Spinal cord (tissue), 10 donors: ENCODE data around the gene MARF1. TPM values are rescaled to one million over a fixed set of nuclear protein-coding genes. Genes with fewer than 3 reads are reported as not detected.
"Not testable (repeated sequence)": the region's sequence is repeated elsewhere in the genome, so short reads cannot be mapped to it uniquely, and the experiment has no call there.

ENCODE experiments used
- DNase-seq, 6 donors: peaks; one replicate each; pipeline versions ENCODE4 v3.0.0 to v3.0.0-alpha.2; 2013 to 2015; ENCODE audit warnings: low spot score in 6 of 6, low read depth in 4 of 6
- H3K27ac ChIP-seq: one replicate; pipeline ENCODE4 v1.5.1; 2013; ENCODE audit warnings: low read depth, low read length, control low read depth
- H3K27me3 ChIP-seq: one replicate; pipeline ENCODE4 v1.6.1; 2013; ENCODE audit warnings: low read length; ENCODE audit not compliant: control insufficient read depth, insufficient read depth
- H3K36me3 ChIP-seq: one replicate; pipeline ENCODE4 v1.6.1; 2013; ENCODE audit warnings: low read length; ENCODE audit not compliant: control insufficient read depth, insufficient read depth
- H3K4me1 ChIP-seq: one replicate; pipeline ENCODE4 v1.6.1; 2013; ENCODE audit warnings: low read length; ENCODE audit not compliant: control insufficient read depth, insufficient read depth
- H3K4me3 ChIP-seq: one replicate; pipeline ENCODE4 v1.5.1; 2013; ENCODE audit warnings: low read depth, low read length, control low read depth
- H3K9me3 ChIP-seq: one replicate; pipeline ENCODE4 v1.6.1; 2013; ENCODE audit warnings: low read length; ENCODE audit not compliant: control insufficient read depth, insufficient read depth
- WGBS: methylation state at CpG from one replicate; pipeline ENCODE4 v1.1.5; 2013; ENCODE audit warnings: missing lambda C conversion rate; ENCODE audit not compliant: insufficient coverage; 5-methylcytosine and 5-hydroxymethylcytosine counted together
- polyA plus RNA-seq, 2 donors: library from polyadenylated mRNA; unstranded; fragments of 120-200 nt; gene quantifications; one replicate each; pipeline ENCODE4 v1.2.1, GENCODE V29; 2013; ENCODE audit not compliant: insufficient read length in 2 of 2
- total RNA-seq, 2 donors: library from RNA; depleted of rRNA in 1 of 2; stranded (reverse); fragments of 120-200 nt in 1 of 2; fragments of >200 nt in 1 of 2; gene quantifications; one replicate each; pipeline versions ENCODE4 v1.2.3 to v1.2.4, GENCODE V29; 2013 to 2014
- donor health status: healthy.

The MARF1 gene
- total and polyA plus RNA-seq, 4 donors, result 21.8 to 41.8 (median 33.2) TPM

DNA sequence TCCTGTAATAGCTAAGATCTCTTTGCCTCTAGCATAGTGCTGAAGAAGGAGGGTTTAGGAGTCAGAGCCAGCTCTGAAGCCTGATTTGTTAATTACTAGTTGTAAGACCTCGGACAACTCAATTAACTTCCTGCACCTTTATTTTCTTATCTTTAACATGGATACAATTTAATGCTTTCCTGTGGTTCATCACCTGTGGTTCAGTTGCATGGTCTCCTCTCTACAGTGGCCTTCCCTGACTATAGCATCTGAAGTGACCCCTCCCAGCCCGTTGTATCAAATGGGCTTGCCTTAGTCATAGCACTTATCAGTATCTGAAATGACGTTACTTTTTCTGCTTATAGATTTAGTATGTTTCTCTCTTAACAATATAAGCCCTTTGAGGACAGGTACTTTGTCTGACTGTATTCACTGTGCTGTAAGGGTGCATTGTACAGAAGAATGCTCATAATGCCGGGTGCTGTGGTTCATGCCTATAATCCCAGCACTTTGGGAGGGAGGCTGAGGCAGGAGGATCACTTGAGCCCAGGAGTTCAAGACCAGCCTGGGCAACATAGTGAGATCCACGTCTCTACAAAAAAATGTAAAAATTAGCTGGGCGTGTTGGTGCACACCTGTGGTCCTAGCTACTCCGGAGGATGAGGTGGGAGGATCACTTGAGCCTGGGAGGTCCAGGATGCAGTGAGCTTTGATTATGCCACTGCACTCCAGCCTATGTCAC, 4.5 kb upstream of the MARF1 start:
- DNase-seq, result no peak
- WGBS, result 92% methylated on average over 4 of the region's 7 CpGs
- Histone ChIP-seq H3K4me1 (peaks cover 20% of the 10 kb centered on the region), H3K27me3 (no peaks in the 10 kb centered on the region), H3K36me3 (no peaks in the 10 kb centered on the region), H3K9me3 (no peaks in the 10 kb centered on the region), H3K27ac (no peak overlapping the region), H3K4me3 (no peak overlapping the region)

DNA sequence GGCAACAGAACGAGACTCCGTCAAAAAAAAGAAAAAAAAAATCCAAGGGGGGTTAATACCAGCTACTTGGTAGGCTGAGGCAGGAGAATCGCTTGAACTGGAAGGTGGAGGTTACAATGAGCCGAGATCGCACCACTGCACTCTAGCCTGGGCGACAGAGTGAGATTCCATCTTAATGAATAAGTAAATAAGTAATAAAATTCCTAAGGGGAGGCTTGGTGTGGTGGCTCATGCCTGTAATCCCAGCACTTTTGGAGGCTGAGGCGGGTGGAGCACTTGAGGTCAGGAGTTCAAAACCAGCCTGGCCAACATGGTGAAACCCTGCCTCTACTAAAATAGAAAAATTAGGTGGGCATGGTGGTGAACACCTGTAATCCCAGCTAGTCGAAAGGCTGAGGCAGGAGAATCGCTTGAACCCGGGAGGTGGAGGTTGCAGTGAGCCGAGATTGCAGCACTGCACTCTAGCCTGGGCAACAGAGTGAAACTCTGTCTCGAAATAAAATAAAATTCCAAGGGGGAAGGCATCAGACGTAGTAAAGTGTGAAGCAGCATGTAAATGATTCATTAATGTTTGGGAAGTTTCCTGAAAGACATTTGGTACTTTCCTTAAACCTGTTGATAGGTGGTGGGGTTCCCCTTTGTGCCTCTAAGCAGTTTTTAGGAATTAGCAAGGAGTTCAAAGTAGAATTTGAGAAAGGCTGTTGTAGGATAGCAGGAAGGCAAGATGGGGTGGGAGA, 3.8 kb upstream of the MARF1 start:
- 89% methylated on average over 9 of the region's 13 CpGs for WGBS
- peaks cover 15% of the 10 kb centered on the region for H3K4me1 ChIP-seq
- DNase-seq, H3K27me3 ChIP-seq, H3K27ac ChIP-seq, H3K4me3 ChIP-seq, H3K9me3 ChIP-seq, H3K36me3 ChIP-seq: not testable (repeated sequence)

DNA sequence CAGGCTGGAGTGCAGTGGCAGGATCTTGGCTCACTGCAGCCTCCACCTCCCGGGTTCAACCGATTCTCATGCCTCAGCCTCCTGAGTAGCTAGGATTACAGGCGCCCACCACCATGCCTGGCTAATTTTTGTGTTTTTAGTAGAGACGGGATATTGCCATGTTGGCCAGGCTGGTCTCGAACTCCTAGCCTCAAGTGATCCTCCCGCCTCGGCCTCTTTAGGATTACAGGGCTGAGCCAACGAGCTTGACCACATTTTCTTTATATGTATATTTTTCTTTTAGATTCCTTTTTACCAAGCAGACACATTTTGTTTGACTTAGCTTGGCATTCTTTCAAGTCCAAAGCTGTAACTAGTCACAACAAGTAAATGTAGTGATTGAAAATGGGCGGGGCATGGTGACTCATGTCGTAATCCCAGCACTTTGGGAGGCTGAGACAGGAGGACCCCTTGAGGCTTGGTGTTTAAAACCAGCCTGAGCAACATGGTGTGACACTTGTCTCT, 2.1 kb upstream of the MARF1 start:
- H3K4me1 ChIP-seq, H3K27ac ChIP-seq, H3K27me3 ChIP-seq, H3K36me3 ChIP-seq, H3K4me3 ChIP-seq, DNase-seq, H3K9me3 ChIP-seq: not testable (repeated sequence)
- WGBS, result 94% methylated on average over 3 of the region's 10 CpGs

DNA sequence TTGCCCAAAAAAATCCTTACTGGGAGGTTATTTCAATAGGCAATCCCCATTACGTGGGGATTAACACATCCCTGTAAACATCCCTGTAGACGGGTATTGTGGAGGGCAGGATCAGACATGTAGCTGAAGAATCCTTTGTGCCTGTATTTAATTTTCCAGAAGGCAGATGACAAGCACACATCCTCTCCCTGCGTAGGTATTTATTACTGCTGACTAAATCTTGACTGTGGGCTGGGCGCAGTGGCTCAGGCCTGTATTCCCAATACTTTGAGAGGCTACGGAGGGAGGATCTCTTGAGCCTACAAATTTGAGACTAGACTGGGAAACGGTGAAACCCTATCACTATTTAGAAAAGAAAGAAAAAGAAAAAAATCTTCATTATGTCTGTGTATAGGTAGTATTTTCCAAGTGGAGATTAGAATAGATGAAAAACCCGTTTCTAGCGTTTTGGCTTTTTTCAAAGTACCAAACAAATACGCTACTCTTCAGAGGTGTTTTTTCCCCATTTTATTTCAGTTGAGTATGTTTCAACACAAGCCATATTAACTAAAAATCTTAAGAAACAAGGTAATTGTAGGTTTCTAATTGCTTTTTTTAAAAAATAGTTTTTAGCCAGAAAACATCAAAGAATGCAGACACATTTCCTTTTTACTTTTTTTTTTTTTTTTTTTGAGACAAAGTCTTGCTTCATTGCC, 1.5 kb upstream of the MARF1 start:
- H3K9me3 ChIP-seq, result no peaks in the 10 kb centered on the region
- WGBS, result no CpG with 5 or more reads among the region's 9 CpGs
- H3K27ac ChIP-seq, result no peak overlapping the region
- peaks cover 3% of the 10 kb centered on the region for H3K36me3 ChIP-seq
- H3K4me1 ChIP-seq, result peaks cover 6% of the 10 kb centered on the region
- no peaks in the 10 kb centered on the region for H3K27me3 ChIP-seq
- DNase-seq, result no peak
- no peak overlapping the region for H3K4me3 ChIP-seq

DNA sequence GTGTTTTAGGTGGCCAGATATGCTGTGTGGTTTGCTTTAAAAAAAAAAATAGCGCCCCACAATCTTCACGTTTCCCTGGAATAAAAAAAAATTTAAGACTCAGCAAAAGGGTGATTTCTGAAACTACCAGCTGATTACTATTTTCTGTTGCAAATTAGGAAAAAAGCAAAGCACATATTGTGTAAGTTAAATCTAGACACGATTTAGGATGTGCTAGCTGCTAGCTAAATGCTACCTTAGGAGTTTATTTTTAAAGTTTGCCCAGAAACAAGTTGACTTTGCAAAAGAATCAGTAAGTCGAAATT, 944 bp upstream of the MARF1 start:
- Histone ChIP-seq H3K9me3 (no peaks in the 10 kb centered on the region), H3K4me1 (peaks cover 2% of the 10 kb centered on the region), H3K36me3 (peaks cover 3% of the 10 kb centered on the region), H3K27ac (peak overlapping the region; percentile 99), H3K27me3 (no peaks in the 10 kb centered on the region), H3K4me3 (peak overlapping the region; percentile 93)
- DNase-seq, result no peak
- 20% methylated on average over 1 of the region's 4 CpGs for WGBS

DNA sequence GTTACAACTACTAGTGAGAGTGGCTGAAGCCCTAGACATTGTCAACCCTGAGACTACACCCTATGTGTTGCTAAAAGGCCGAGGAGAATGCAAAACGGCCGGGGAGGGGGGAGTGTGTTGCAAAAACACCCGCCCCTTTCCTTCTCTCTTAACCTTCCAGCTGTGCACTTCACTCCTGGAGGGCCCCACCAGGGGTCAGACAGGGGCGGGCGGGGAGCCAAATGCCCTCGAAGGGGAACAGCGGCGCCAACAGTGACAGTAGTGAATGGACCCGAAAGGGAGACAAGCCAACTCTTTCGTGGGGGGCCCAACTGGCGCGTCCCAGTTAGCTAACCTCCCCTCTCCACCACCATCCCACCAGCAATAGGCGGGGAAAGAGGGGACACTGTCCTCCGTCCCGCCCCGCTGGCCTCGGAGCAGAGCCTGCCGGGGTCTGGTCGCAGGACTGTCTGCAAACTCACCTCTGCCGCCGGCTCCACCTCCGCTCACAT, 352 bp downstream of the MARF1 start:
- DNase-seq, result peak in 3 of 6 donors; percentile 2 to 61 (median 22)
- no peaks in the 10 kb centered on the region for H3K9me3 ChIP-seq
- H3K4me3 ChIP-seq, result peak overlapping the region; percentile 93
- H3K4me1 ChIP-seq, result peaks cover 2% of the 10 kb centered on the region
- H3K27ac ChIP-seq, result peak overlapping the region; percentile 90
- WGBS, result 0% methylated on average over 19 of the region's 23 CpGs
- peaks cover 12% of the 10 kb centered on the region for H3K36me3 ChIP-seq
- no peaks in the 10 kb centered on the region for H3K27me3 ChIP-seq

DNA sequence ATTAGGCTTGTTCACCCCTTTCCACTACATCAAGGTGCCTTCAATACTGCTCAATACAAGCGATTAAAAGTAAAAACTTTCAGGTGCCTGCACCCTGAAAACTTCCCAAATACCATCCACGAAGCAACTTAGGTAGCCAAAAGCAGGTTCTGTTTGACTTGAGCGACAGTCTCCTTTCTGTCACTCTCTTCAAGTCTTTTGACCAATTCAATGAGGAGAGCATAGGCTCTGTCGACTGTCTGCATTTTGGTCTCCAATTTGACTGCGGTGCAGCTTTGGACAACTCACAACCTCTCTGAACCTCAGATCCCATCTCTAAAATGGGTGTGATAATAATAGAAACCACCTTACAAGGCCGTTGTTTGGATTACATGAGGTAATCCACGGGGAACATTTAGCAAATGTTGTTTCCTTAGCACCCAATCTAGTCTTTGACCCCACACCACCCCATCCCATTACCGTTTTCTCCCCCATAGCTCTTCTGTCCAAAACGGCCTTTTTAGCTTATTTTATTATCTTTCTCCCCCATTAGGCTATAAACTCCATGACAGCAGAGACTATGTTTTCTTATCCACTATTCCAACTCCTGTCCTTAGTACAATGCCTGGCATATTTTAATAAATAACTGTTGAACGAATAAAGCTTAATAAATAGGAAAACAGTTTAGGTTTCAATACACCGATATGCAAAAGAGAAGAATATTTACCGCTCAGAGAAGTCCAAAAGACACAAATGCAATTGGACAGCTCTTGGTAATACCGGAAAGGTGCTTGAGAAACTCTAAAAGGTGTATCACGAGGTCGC, 999 bp downstream of the MARF1 start:
- no peak for DNase-seq
- H3K4me1 ChIP-seq, result peaks cover 2% of the 10 kb centered on the region
- peaks cover 18% of the 10 kb centered on the region for H3K36me3 ChIP-seq
- 30% methylated on average over 8 of the region's 15 CpGs for WGBS
- H3K9me3 ChIP-seq, result no peaks in the 10 kb centered on the region
- H3K27me3 ChIP-seq, result no peaks in the 10 kb centered on the region
- H3K4me3 ChIP-seq, result peak overlapping the region; percentile 93
- H3K27ac ChIP-seq, result peak overlapping the region; percentile 90

DNA sequence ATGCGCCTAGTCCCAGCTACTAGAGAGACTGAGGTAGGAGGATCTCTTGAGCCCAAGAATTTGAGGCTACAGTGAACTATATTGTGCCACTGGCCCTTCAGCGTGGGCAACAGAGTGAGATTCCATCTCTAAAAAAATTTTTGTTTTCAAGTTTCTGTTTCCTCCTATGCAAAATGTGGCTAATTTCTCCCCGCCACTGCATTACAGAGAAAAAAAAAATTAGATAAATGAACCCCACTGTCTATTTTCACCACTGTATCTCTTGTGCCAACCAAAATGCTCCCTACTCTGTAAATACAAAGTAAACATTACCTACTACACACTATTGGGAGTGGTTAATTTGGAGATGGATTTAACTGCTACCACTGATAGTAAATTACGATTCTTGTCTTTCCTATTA, 2.0 kb downstream of the MARF1 start:
- no peaks in the 10 kb centered on the region for H3K9me3 ChIP-seq
- H3K4me1 ChIP-seq, result peaks cover 2% of the 10 kb centered on the region
- H3K27me3 ChIP-seq, result no peaks in the 10 kb centered on the region
- DNase-seq, result no peak
- H3K4me3 ChIP-seq, result no peak overlapping the region
- 100% methylated on average over 1 of the region's 4 CpGs for WGBS
- no peak overlapping the region for H3K27ac ChIP-seq
- H3K36me3 ChIP-seq, result peaks cover 19% of the 10 kb centered on the region

DNA sequence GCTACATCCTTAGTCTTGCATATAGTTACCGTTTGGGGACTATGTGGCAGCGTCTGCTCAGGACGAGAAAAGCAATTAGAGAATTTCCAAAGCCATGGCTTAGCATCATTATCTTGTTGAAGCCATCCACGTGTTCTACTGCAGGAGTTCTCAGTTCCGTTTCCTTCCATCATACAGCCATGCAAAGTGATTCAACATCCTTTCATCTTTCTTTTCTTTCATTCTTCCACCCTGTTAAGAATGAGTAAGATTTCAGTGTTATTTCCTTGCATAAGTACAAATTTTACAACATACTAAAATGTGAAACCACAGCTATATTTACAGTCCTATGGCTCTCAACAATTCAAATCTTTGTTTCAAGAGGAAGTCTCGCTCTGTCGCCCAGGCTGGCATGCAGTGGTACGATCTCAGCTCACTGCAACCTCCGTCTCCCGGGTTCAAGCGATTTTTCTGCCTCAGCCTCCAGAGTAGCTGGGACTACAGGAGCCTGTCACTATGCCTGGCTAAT, 3.8 kb downstream of the MARF1 start:
- 93% methylated on average over 9 of the region's 11 CpGs for WGBS
- Histone ChIP-seq H3K27ac (no peak overlapping the region), H3K9me3 (no peaks in the 10 kb centered on the region), H3K27me3 (no peaks in the 10 kb centered on the region), H3K36me3 (peaks cover 28% of the 10 kb centered on the region), H3K4me3 (no peak overlapping the region), H3K4me1 (peaks cover 2% of the 10 kb centered on the region)
- no peak for DNase-seq
